Endothelial cell of umbilical vein (primary cell): ENCODE data around the gene HDAC7. TPM values are rescaled to one million over a fixed set of nuclear protein-coding genes. Genes with fewer than 3 reads are reported as not detected.

Experiments used
- BruUV-seq: library from RNA; stranded (reverse); fragments of 400-500 nt; replicated peaks from 2 replicates; lab custom pipeline; 2021; lab: Mats Ljungman, UMichigan
- CTCF ChIA-PET: fragments of 300-600, 350-600 bp; sonication (Branson Sonifier 250); formaldehyde crosslinking; loops from one replicate; lab custom pipeline; 2021; ENCODE audit warnings: antibody characterized with exemption, inconsistent platforms; lab: Charles Lee
- POLR2A ChIA-PET: fragments of 300-600, 350-600 bp; sonication (Branson Sonifier 250); formaldehyde crosslinking; loops from one replicate; lab custom pipeline; 2021; ENCODE audit warnings: antibody characterized with exemption, inconsistent platforms; lab: Charles Lee
- DNase-seq: peaks from one replicate; pipeline ENCODE4 v3.0.0-alpha.2; 2011; ENCODE audit warnings: low read depth, low spot score
- FAIRE-seq: peaks from 2 replicates; lab custom pipeline; 2011; peaks lifted over from hg19 to GRCh38; lab: Jason Lieb, UNC
- H2AFZ ChIP-seq: 2 replicates; pipeline ENCODE4 v1.6.0; 2012; ENCODE audit warnings: low read depth, low read length, control low read depth, inconsistent platforms
- H3K27ac ChIP-seq: 2 replicates; pipeline ENCODE4 v1.5.1; 2011; ENCODE audit warnings: low read depth, mild to moderate bottlenecking, control low read depth, low read length, moderate library complexity; ENCODE audit not compliant: insufficient read depth
- H3K27me3 ChIP-seq, 2 experiments: 2 replicates each; pipeline versions ENCODE4 v1.6.0 to v1.6.1; 2011; ENCODE audit warnings: low read length in 2 of 2, mixed read lengths in 1 of 2; ENCODE audit not compliant: control insufficient read depth in 2 of 2, insufficient read depth in 2 of 2
- H3K36me3 ChIP-seq, 2 experiments: 2 replicates in 1 of 2; 3 replicates in 1 of 2; pipeline ENCODE4 v1.5.1; 2011; ENCODE audit warnings: low read length in 2 of 2, mild to moderate bottlenecking in 1 of 2, moderate library complexity in 1 of 2; ENCODE audit not compliant: control insufficient read depth in 2 of 2, insufficient read depth in 2 of 2; ENCODE audit errors: extremely low read depth in 1 of 2
- H3K4me1 ChIP-seq: 3 replicates; pipeline ENCODE4 v1.5.1; 2011; ENCODE audit warnings: mild to moderate bottlenecking, low read length; ENCODE audit not compliant: control insufficient read depth, insufficient read depth; ENCODE audit errors: extremely low read depth
- H3K4me2 ChIP-seq: 2 replicates; pipeline ENCODE4 v1.6.1; 2011; ENCODE audit warnings: low read length, control low read depth, mixed read lengths; ENCODE audit not compliant: insufficient read depth
- H3K4me3 ChIP-seq, 3 experiments: fragments of 200-600 bp in 1 of 3; sonication (generic), shearing (Covaris generic) in 1 of 3; replicated peaks in 1 of 3; 2 replicates each; pipeline ENCODE4 v1.5.1; 2011 to 2016; ENCODE audit warnings: control low read depth in 3 of 3, low read length in 3 of 3, mild to moderate bottlenecking in 2 of 3, inconsistent platforms in 1 of 3, low read depth in 1 of 3, moderate library complexity in 1 of 3; ENCODE audit not compliant: insufficient read depth in 1 of 3
- H3K79me2 ChIP-seq: 2 replicates; pipeline ENCODE4 v1.6.0; 2012; ENCODE audit warnings: low read length, inconsistent platforms; ENCODE audit not compliant: control insufficient read depth, insufficient read depth
- H3K9ac ChIP-seq: replicated peaks from 2 replicates; pipeline ENCODE3; 2011; ENCODE audit warnings: low read length, control low read depth; ENCODE audit not compliant: insufficient read depth; ENCODE audit errors: extremely low read depth
- H3K9me1 ChIP-seq: replicated peaks from 3 replicates; pipeline ENCODE4 v1.6.0; 2011; ENCODE audit warnings: mild to moderate bottlenecking, low read length; ENCODE audit not compliant: control insufficient read depth, insufficient read depth; ENCODE audit errors: extremely low read depth
- H3K9me3 ChIP-seq: replicated peaks from 2 replicates; pipeline ENCODE4 v1.5.1; 2012; ENCODE audit warnings: low read length, inconsistent platforms; ENCODE audit not compliant: control insufficient read depth, insufficient read depth
- H4K20me1 ChIP-seq: replicated peaks from 2 replicates; pipeline ENCODE3; 2011; ENCODE audit warnings: mild to moderate bottlenecking, low read length; ENCODE audit not compliant: control insufficient read depth, insufficient read depth; ENCODE audit errors: extremely low read depth
- EZH2 ChIP-seq: IDR thresholded peaks from 2 replicates; pipeline ENCODE4 v1.6.1; 2012; ENCODE audit warnings: borderline replicate concordance, low read depth, mild to moderate bottlenecking, moderate library complexity, low read length, inconsistent platforms; ENCODE audit not compliant: severe bottlenecking
- FOS ChIP-seq: IDR thresholded peaks from 2 replicates; pipeline ENCODE4 v1.6.1; 2011; ENCODE audit warnings: mild to moderate bottlenecking, low read length, moderate library complexity, borderline replicate concordance; ENCODE audit not compliant: insufficient read depth
- GATA2 ChIP-seq: IDR thresholded peaks from 2 replicates; pipeline ENCODE4 v1.7.0; 2011; ENCODE audit warnings: low read depth, mild to moderate bottlenecking, moderate library complexity, mixed read lengths, low read length; ENCODE audit not compliant: insufficient read length, insufficient read depth
- JUN ChIP-seq: IDR thresholded peaks from 2 replicates; pipeline ENCODE4 v1.6.1; 2011; ENCODE audit warnings: borderline replicate concordance, low read depth; ENCODE audit not compliant: insufficient read length, insufficient read depth
- MYC ChIP-seq: IDR thresholded peaks from one replicate; pipeline ENCODE4 v1.6.1; 2011; ENCODE audit warnings: mild to moderate bottlenecking, low read depth, low read length
- POLR2A ChIP-seq: IDR thresholded peaks from 2 replicates; pipeline ENCODE4 v1.6.1; 2012; ENCODE audit warnings: low read depth, mild to moderate bottlenecking, control low read depth, low read length
- POLR2AphosphoS5 ChIP-seq: IDR thresholded peaks from 2 replicates; pipeline ENCODE4 v1.6.1; 2012; ENCODE audit warnings: low read depth, mild to moderate bottlenecking, control low read depth, low read length, moderate library complexity; ENCODE audit not compliant: insufficient read depth
- dilution Hi-C: fragments of 300-500 bp; cut with MboI; formaldehyde crosslinking; loops from one replicate; pipeline ENCODE4 v1.15.0; 2019; ENCODE audit warnings: low sequenced_read_pairs; ENCODE audit not compliant: extremely low pct_ligation_motif_present
- intact Hi-C: fragments of 100-400 bp; cut with micrococcal nuclease; formaldehyde crosslinking; loops from one replicate; pipeline ENCODE4 v1.10.0; 2022
- polyA plus RNA-seq, 4 experiments: library from polyadenylated mRNA; depleted of rRNA in 3 of 4; stranded (reverse) in 3 of 4; unstranded in 1 of 4; fragments of >200 nt; gene quantifications; 2 replicates each; pipeline versions ENCODE4 v1.2.1 to v1.2.3, GENCODE V29; 2011 to 2012; ENCODE audit warnings: missing spikeins in 1 of 4
- total RNA-seq: library from RNA; stranded (reverse); gene quantifications from 2 replicates; pipeline ENCODE4 v1.2.3, GENCODE V29; 2021
- TF ChIP-seq, protein P1 (sequence below), 2 donors: IDR thresholded peaks; 1 replicate in 1 of 2; 2 replicates in 1 of 2; pipeline ENCODE4 v1.5.1; 2011; ENCODE audit warnings: low read length in 2 of 2, mild to moderate bottlenecking in 2 of 2, moderate library complexity in 2 of 2, control low read depth in 1 of 2, inconsistent platforms in 1 of 2, low read depth in 1 of 2; ENCODE audit not compliant: insufficient read depth in 1 of 2; ENCODE audit errors: extremely low read depth in 1 of 2
- TF ChIP-seq, protein P2 (sequence below): IDR thresholded peaks from 2 replicates; pipeline ENCODE4 v1.6.1; 2011; ENCODE audit not compliant: insufficient read depth, insufficient read length

HDAC7 gene
- total and polyA plus RNA-seq, 2 donors (not counting 3 experiments of a cell fraction or from before 2014, with no cell fraction given): 119 to 249 TPM

DNA sequence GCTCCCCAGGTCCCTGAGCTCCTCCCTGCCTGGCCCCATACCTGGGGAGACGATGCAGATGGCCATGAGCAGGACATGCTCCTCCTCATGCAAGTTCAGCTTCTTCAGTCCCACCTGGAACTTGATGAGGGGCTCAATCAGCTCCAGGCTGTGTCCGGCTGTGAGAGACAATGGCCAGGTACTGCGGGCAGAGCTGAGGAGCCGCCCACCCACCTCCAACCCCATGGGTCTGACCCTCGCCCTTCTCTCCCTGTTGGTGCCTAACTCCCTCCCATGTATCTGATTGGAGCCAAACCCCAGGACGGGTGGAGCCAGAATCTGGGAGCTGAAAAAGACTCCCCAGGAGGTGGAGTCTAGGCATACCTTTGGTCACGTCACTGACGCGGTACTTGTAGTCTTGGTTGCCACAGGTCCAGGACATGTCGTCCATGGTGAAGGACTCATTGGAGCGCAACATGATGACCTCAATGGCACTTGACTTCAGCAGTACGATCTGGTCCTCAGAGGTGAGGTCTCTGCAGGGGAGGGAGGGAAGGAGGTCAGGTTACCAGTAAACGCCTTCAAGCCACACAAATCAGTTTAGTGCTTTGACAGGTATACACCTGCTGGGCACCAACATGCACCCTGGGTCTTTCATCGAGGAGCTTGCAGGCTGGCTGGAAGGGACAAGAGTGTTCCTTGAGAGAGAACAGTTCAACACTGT lies 26.7 kb upstream of the HDAC7 start:
- no TSS peak for BruUV-seq
- dilution Hi-C loops: no loop called here
- no peak for DNase-seq
- Histone ChIP-seq H3K4me1 (peaks cover 7% of the 10 kb centered on the region), H4K20me1 (no peaks in the 10 kb centered on the region), H3K9me1 (no peaks in the 10 kb centered on the region), H3K27me3 (no peaks in the 10 kb centered on the region), H3K79me2 (no peaks in the 10 kb centered on the region), H3K4me3 (no peak overlapping the region), H3K9ac (no peak overlapping the region), H3K4me2 (no peak overlapping the region), H3K27ac (no peak overlapping the region), H3K36me3 (no peaks in the 10 kb centered on the region), H2AFZ (no peak overlapping the region), H3K9me3 (no peaks in the 10 kb centered on the region)
- intact Hi-C loops: no loop called here
- ChIA-PET CTCF (interaction anchor here (0.7 to 4.1 kb wide), 7 partner anchors 8 to 105 kb away, joined by 3 to 21 read pairs (median 3); partner anchors contain the start of gene VDR), POLR2A (no interaction called here)
- FAIRE-seq: no peak
- TF ChIP-seq FOS (no peak), EZH2 (no peak), MYC (no peak), GATA2 (no peak), POLR2AphosphoS5 (no peak), JUN (no peak), POLR2A (no peak)
- TF ChIP-seq, protein P1, sequence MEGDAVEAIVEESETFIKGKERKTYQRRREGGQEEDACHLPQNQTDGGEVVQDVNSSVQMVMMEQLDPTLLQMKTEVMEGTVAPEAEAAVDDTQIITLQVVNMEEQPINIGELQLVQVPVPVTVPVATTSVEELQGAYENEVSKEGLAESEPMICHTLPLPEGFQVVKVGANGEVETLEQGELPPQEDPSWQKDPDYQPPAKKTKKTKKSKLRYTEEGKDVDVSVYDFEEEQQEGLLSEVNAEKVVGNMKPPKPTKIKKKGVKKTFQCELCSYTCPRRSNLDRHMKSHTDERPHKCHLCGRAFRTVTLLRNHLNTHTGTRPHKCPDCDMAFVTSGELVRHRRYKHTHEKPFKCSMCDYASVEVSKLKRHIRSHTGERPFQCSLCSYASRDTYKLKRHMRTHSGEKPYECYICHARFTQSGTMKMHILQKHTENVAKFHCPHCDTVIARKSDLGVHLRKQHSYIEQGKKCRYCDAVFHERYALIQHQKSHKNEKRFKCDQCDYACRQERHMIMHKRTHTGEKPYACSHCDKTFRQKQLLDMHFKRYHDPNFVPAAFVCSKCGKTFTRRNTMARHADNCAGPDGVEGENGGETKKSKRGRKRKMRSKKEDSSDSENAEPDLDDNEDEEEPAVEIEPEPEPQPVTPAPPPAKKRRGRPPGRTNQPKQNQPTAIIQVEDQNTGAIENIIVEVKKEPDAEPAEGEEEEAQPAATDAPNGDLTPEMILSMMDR (IDR thresholded peaks at IDR 0.05; ENCODE audit: extremely low read depth in 1 of 2, insufficient read depth in 1 of 2, low read depth in 1 of 2, low read length in 2 of 2): no peak
- TF ChIP-seq, protein P2, sequence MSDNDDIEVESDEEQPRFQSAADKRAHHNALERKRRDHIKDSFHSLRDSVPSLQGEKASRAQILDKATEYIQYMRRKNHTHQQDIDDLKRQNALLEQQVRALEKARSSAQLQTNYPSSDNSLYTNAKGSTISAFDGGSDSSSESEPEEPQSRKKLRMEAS: no peak
